NCI-H1092 treated with DMSO at 0.1 percent for 48 hours (cell line): ENCODE data around the gene SMYD4.
"Not testable (repeated sequence)": the region's sequence is repeated elsewhere in the genome, so short reads cannot be mapped to it uniquely, and the experiment has no call there.

ENCODE experiments used
- DNase-seq: peaks from one replicate; lab custom pipeline; 2025; lab: John Stamatoyannopoulos, UW

Gene SMYD4

GRCh38 chr17:1783271-1783670 is 46.4 kb downstream of the SMYD4 start:
- no peak for DNase-seq

DNA sequence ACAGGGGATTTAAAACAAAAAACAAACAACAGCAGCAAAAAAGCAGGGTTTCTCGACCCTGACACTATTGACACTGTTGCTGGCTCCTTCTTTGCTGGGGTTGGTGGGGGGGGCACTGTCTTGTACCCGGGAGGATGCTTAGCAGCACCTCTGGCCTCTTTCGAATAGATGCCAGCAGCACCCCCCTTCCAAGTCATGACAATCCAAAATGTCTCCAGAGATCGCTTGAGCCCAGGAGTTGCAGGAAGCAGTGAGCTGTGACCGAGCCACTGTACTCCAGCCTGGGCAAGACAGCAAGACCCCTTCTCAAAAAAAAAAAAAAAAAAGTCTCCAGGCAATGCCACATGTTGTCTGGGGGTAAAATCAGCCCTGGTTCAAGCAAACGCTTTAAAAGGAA is 47.5 kb downstream of the SMYD4 start:
- no peak for DNase-seq

- peak; percentile 4 for DNase-seq
These were observed 50.1 kb downstream of the SMYD4 start for GRCh38 chr17:1779571-1780131.

GRCh38 chr17:1776857-1777256 is 52.8 kb downstream of the SMYD4 start:
- DNase-seq = no peak

DNA sequence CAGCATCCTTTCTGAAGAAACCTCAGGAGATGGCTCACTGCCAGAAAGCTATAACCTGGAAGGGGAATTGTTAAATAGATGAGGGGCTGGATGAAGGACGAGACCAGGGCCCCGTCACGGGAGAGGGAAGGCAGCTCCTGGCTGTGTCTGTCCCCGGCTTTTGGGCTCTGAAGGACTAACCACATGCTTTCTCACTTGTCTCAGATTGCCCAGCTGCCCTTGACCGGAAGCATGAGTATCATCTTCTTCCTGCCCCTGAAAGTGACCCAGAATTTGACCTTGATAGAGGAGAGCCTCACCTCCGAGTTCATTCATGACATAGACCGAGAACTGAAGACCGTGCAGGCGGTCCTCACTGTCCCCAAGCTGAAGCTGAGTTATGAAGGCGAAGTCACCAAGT is 53.4 kb downstream of the SMYD4 start:
- DNase-seq = no peak

GRCh38 chr17:1774390-1775176 is 55.1 kb downstream of the SMYD4 start:
- no peak for DNase-seq

GRCh38 chr17:1773696-1774181 is 56.0 kb downstream of the SMYD4 start:
- DNase-seq = no peak

DNA sequence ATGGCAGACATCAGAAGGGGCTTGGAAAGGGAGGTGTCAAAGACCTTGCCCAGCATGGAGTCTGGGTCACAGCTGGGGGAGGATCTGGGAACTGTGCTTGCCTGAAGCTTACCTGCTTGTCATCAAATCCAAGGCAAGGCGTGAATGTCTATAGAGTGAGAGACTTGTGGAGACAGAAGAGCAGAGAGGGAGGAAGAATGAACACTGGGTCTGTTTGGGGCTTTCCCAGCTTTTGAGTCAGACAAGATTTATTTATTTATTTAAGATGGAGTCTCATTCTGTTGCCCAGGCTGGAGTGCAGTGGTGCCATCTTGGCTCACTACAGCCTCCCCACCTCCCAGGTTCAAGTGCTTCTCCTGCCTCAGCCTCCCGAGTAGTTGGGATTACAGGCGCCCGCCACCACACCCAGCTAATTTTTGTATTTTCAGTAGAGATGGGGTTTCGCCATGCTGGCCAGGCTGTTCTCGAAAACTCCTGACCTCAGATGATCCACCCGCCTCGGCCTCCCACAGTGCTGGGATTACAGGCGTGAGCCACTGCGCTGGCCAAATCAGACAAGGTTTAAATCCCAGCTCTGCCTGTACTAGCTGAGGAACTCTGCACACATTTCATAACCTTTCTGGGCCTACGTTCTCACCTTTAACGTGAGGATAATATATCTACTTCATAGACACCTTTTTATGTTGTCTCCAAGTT is 56.6 kb downstream of the SMYD4 start:
- DNase-seq = not testable (repeated sequence)

- peak; percentile 24 for DNase-seq
These were observed 59.8 kb downstream of the SMYD4 start for GRCh38 chr17:1769822-1770477.

- no peak for DNase-seq
These were observed 62.3 kb downstream of the SMYD4 start for GRCh38 chr17:1767358-1767757.

DNA sequence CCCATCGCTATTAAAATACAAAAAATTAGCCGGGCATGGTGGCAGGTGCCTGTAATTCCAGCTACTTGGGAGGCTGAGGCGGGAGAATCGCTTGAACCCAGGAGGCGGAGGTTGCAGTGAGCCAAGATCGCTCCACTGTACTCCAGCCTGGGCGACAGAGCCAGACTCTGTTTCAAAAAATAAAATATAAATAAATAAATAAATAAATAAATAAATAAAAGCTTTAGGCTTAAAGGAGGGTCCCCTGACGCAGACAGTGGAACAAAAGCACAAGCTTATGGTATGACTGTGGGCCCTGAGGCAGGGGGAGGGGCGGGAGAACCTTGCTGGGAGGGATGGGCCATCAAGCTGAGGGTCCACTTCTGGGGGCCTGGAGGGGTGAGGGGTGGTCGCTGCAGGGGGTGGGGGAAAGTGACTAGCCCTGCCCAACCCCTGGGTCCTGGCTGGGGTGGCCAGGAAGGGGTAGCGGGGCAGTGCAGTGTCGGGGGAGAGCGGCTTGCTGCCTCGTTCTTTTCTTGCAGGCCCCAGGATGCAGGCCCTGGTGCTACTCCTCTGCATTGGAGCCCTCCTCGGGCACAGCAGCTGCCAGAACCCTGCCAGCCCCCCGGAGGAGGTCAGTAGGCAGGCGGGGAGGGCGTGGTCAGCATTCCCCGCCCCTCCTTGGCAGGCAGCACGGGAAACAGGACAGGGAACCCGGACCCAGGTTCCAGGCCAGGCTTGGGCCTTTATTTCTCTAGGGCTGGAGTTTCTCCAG is 63.1 kb downstream of the SMYD4 start:
- no peak for DNase-seq

GRCh38 chr17:1765576-1765975 is 64.1 kb downstream of the SMYD4 start:
- DNase-seq = no peak

GRCh38 chr17:1764705-1765104 is 65.0 kb downstream of the SMYD4 start:
- not testable (repeated sequence) for DNase-seq

GRCh38 chr17:1764284-1764683 is 65.4 kb downstream of the SMYD4 start:
- DNase-seq = no peak

DNA sequence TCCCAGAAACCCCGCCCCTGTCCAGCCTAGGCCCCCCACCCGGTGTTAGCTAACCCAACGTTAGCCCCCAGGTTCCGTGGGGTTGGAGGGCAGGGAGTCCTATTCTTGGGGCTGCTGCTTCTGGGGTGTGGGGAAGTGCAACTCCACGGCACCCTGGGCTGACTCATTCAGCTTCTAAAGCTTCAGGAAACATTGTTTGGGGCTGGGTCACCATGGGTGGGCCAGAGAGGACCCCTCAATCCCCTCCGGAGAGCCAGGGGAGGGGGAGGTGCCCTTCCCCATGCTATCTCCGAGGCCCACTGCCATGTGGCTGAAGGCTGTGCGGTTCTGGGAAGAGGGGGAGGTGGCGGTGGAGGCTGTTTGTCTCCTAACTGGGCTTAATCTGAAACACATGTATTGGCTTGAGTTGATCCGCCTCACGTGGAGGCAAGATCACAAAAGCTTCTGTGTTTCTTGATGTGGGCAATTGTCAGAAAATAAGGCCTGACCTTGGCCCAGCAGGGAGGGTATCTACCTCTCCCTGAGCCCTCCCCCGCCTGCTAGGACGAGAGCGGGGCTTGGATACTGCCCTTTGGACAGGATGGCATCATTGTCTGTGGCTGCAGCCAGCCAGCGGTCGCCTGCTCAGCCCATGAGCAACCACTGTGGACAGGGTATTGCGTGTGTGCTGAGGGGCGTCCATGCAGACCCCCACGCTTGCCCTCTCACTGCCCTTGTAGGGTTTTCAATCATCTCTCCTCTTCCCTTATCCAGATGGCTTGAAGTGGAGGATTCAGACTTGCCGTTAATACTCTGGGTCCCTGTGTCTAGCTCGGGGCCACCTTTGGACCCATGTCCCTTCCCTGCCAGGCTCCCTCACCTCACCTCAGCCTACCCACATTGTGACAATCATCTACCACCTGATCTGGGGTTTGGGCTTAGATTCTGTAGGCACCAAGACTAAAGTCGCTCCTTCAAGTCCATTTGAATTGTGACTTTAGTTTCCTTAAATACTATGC is 66.5 kb downstream of the SMYD4 start:
- no peak for DNase-seq

DNA sequence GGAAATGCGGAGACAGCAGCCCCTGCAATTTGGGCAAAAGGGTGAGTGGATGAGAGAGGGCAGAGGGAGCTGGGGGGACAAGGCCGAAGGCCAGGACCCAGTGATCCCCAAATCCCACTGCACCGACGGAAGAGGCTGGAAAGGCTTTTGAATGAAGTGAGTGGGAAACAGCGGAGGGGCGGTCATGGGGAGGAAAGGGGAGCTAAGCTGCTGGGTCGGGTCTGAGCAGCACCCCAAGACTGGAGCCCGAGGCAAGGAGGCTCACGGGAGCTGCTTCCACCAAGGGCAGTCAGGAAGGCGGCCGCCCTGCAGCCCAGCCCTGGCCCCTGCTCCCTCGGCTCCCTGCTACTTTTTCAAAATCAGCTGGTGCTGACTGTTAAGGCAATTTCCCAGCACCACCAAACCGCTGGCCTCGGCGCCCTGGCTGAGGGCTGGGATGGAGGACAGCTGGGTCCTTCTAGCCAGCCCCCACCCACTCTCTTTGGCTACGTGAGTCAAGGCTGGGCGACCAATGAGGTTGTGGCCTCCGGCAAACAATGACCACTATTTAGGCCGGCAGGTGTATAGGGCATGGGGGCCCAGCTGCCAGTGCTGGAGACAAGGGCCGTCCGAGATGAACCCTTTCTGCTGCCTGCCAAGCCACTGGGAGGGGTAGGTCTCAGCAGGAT is 67.3 kb downstream of the SMYD4 start:
- DNase-seq = no peak

DNA sequence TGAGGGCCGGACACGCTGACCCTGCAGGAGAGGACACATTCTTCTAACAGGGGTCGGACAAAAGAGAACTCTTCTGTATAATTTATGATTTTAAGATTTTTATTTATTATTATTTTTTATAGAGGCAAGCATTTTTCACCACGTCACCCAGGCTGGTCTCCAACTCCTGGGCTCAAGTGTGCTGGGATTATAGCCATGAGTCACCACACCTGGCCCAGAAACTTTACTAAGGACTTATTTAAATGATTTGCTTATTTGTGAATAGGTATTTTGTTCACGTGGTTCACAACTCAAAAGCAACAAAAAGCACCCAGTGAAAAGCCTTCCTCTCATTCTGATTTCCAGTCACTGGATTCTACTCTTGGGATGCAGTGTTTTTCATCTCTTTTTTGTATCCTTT is 70.2 kb downstream of the SMYD4 start:
- no peak for DNase-seq

DNA sequence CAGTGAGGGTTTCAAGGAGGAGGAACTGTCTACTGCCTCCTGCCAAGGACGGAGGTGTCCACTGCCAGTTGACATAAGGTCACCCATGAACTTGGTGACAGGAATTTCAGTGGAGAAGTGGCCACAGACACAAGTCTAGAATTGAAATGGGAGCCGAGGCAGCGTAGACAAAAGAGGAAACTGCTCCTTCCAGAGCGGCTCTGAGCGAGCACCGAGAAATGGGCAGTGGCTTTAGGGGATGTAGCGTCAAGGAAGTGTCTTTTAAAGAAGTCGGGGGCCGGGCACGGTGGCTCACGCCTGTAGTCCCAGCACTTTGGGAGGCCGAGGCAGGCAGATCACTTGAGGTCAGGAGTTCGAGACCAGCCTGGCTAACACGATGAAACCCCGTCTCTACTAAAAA is 70.9 kb downstream of the SMYD4 start:
- no peak for DNase-seq

GRCh38 chr17:1755827-1756262 is 73.9 kb downstream of the SMYD4 start:
- DNase-seq = no peak

DNA sequence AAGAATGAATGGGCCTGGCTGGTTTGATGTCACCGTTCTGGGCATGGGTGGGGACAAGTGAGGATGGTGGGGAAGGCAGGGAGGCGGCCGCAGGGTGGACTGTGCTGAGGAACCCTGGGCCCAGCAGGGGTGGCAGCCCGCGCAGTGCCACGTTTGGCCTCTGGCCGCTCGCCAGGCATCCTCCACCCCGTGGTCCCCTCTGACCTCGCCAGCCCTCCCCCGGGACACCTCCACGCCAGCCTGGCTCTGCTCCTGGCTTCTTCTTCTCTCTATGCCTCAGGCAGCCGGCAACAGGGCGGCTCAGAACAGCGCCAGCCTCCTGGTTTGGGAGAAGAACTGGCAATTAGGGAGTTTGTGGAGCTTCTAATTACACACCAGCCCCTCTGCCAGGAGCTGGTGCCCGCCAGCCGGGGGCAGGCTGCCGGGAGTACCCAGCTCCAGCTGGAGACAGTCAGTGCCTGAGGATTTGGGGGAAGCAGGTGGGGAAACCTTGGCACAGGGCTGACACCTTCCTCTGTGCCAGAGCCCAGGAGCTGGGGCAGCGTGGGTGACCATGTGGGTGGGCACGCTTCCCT is 74.4 kb downstream of the SMYD4 start:
- DNase-seq = peak; percentile 42
